PC-3 (cell line): ENCODE measurements around the gene KCNQ1.

Source experiments
- EZH2 ChIP-seq: fragments of 300-600 bp; sonication (generic); IDR thresholded peaks from one replicate; pipeline ENCODE4 v1.6.1; 2017; ENCODE audit warnings: antibody characterized with exemption, mild to moderate bottlenecking, low read length; ENCODE audit not compliant: unreplicated experiment
- TF ChIP-seq, protein P1 (sequence below): fragments of 300-600 bp; sonication (generic); conservative IDR thresholded peaks from 2 replicates; pipeline ENCODE4 v1.5.1; 2017; ENCODE audit warnings: antibody characterized with exemption, low read depth, mild to moderate bottlenecking, low read length

DNA sequence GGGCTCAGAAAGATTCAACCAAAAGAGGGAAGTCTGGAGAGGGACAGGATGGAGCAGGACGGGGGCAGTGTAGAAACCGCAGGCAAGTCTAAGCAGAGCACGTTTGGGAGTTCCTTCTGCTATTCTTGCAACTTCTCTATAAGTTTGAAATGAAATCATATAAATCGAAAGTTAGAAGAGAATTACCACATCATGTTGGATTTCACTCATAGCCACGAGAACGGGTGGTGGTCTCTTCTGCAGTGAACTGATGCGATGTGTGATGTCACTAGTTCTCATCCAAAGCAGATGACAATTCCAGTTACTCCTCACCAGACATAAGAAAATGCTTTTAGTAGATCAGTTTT lies 36.0 kb downstream of the KCNQ1 start:
- TF ChIP-seq, protein P1, sequence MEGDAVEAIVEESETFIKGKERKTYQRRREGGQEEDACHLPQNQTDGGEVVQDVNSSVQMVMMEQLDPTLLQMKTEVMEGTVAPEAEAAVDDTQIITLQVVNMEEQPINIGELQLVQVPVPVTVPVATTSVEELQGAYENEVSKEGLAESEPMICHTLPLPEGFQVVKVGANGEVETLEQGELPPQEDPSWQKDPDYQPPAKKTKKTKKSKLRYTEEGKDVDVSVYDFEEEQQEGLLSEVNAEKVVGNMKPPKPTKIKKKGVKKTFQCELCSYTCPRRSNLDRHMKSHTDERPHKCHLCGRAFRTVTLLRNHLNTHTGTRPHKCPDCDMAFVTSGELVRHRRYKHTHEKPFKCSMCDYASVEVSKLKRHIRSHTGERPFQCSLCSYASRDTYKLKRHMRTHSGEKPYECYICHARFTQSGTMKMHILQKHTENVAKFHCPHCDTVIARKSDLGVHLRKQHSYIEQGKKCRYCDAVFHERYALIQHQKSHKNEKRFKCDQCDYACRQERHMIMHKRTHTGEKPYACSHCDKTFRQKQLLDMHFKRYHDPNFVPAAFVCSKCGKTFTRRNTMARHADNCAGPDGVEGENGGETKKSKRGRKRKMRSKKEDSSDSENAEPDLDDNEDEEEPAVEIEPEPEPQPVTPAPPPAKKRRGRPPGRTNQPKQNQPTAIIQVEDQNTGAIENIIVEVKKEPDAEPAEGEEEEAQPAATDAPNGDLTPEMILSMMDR = no peak
- TF ChIP-seq EZH2 = no peak
